Endothelial cell of umbilical vein (primary cell): Measurements from ENCODE around the gene HAVCR1. TPM values are rescaled to one million over a fixed set of nuclear protein-coding genes. Genes with fewer than 3 reads are reported as not detected.

Source experiments
- BruUV-seq: library from RNA; stranded (reverse); fragments of 400-500 nt; replicated peaks from 2 replicates; lab custom pipeline; 2021; lab: Mats Ljungman, UMichigan
- CTCF ChIA-PET: fragments of 300-600, 350-600 bp; sonication (Branson Sonifier 250); formaldehyde crosslinking; loops from one replicate; lab custom pipeline; 2021; ENCODE audit warnings: antibody characterized with exemption, inconsistent platforms; lab: Charles Lee
- POLR2A ChIA-PET: fragments of 300-600, 350-600 bp; sonication (Branson Sonifier 250); formaldehyde crosslinking; loops from one replicate; lab custom pipeline; 2021; ENCODE audit warnings: antibody characterized with exemption, inconsistent platforms; lab: Charles Lee
- DNase-seq: peaks from one replicate; pipeline ENCODE4 v3.0.0-alpha.2; 2011; ENCODE audit warnings: low read depth, low spot score
- FAIRE-seq: peaks from 2 replicates; lab custom pipeline; 2011; peaks lifted over from hg19 to GRCh38; lab: Jason Lieb, UNC
- H2AFZ ChIP-seq: 2 replicates; pipeline ENCODE4 v1.6.0; 2012; ENCODE audit warnings: low read depth, low read length, control low read depth, inconsistent platforms
- H3K27ac ChIP-seq: 2 replicates; pipeline ENCODE4 v1.5.1; 2011; ENCODE audit warnings: low read depth, mild to moderate bottlenecking, control low read depth, low read length, moderate library complexity; ENCODE audit not compliant: insufficient read depth
- H3K27me3 ChIP-seq, 2 experiments: 2 replicates each; pipeline versions ENCODE4 v1.6.0 to v1.6.1; 2011; ENCODE audit warnings: low read length in 2 of 2, mixed read lengths in 1 of 2; ENCODE audit not compliant: control insufficient read depth in 2 of 2, insufficient read depth in 2 of 2
- H3K36me3 ChIP-seq, 2 experiments: 2 replicates in 1 of 2; 3 replicates in 1 of 2; pipeline ENCODE4 v1.5.1; 2011; ENCODE audit warnings: low read length in 2 of 2, mild to moderate bottlenecking in 1 of 2, moderate library complexity in 1 of 2; ENCODE audit not compliant: control insufficient read depth in 2 of 2, insufficient read depth in 2 of 2; ENCODE audit errors: extremely low read depth in 1 of 2
- H3K4me1 ChIP-seq: 3 replicates; pipeline ENCODE4 v1.5.1; 2011; ENCODE audit warnings: mild to moderate bottlenecking, low read length; ENCODE audit not compliant: control insufficient read depth, insufficient read depth; ENCODE audit errors: extremely low read depth
- H3K4me2 ChIP-seq: 2 replicates; pipeline ENCODE4 v1.6.1; 2011; ENCODE audit warnings: low read length, control low read depth, mixed read lengths; ENCODE audit not compliant: insufficient read depth
- H3K4me3 ChIP-seq, 3 experiments: fragments of 200-600 bp in 1 of 3; sonication (generic), shearing (Covaris generic) in 1 of 3; replicated peaks in 1 of 3; 2 replicates each; pipeline ENCODE4 v1.5.1; 2011 to 2016; ENCODE audit warnings: control low read depth in 3 of 3, low read length in 3 of 3, mild to moderate bottlenecking in 2 of 3, inconsistent platforms in 1 of 3, low read depth in 1 of 3, moderate library complexity in 1 of 3; ENCODE audit not compliant: insufficient read depth in 1 of 3
- H3K79me2 ChIP-seq: 2 replicates; pipeline ENCODE4 v1.6.0; 2012; ENCODE audit warnings: low read length, inconsistent platforms; ENCODE audit not compliant: control insufficient read depth, insufficient read depth
- H3K9ac ChIP-seq: replicated peaks from 2 replicates; pipeline ENCODE3; 2011; ENCODE audit warnings: low read length, control low read depth; ENCODE audit not compliant: insufficient read depth; ENCODE audit errors: extremely low read depth
- H3K9me1 ChIP-seq: replicated peaks from 3 replicates; pipeline ENCODE4 v1.6.0; 2011; ENCODE audit warnings: mild to moderate bottlenecking, low read length; ENCODE audit not compliant: control insufficient read depth, insufficient read depth; ENCODE audit errors: extremely low read depth
- H3K9me3 ChIP-seq: replicated peaks from 2 replicates; pipeline ENCODE4 v1.5.1; 2012; ENCODE audit warnings: low read length, inconsistent platforms; ENCODE audit not compliant: control insufficient read depth, insufficient read depth
- H4K20me1 ChIP-seq: replicated peaks from 2 replicates; pipeline ENCODE3; 2011; ENCODE audit warnings: mild to moderate bottlenecking, low read length; ENCODE audit not compliant: control insufficient read depth, insufficient read depth; ENCODE audit errors: extremely low read depth
- EZH2 ChIP-seq: IDR thresholded peaks from 2 replicates; pipeline ENCODE4 v1.6.1; 2012; ENCODE audit warnings: borderline replicate concordance, low read depth, mild to moderate bottlenecking, moderate library complexity, low read length, inconsistent platforms; ENCODE audit not compliant: severe bottlenecking
- FOS ChIP-seq: IDR thresholded peaks from 2 replicates; pipeline ENCODE4 v1.6.1; 2011; ENCODE audit warnings: mild to moderate bottlenecking, low read length, moderate library complexity, borderline replicate concordance; ENCODE audit not compliant: insufficient read depth
- GATA2 ChIP-seq: IDR thresholded peaks from 2 replicates; pipeline ENCODE4 v1.7.0; 2011; ENCODE audit warnings: low read depth, mild to moderate bottlenecking, moderate library complexity, mixed read lengths, low read length; ENCODE audit not compliant: insufficient read length, insufficient read depth
- JUN ChIP-seq: IDR thresholded peaks from 2 replicates; pipeline ENCODE4 v1.6.1; 2011; ENCODE audit warnings: borderline replicate concordance, low read depth; ENCODE audit not compliant: insufficient read length, insufficient read depth
- MYC ChIP-seq: IDR thresholded peaks from one replicate; pipeline ENCODE4 v1.6.1; 2011; ENCODE audit warnings: mild to moderate bottlenecking, low read depth, low read length
- POLR2A ChIP-seq: IDR thresholded peaks from 2 replicates; pipeline ENCODE4 v1.6.1; 2012; ENCODE audit warnings: low read depth, mild to moderate bottlenecking, control low read depth, low read length
- POLR2AphosphoS5 ChIP-seq: IDR thresholded peaks from 2 replicates; pipeline ENCODE4 v1.6.1; 2012; ENCODE audit warnings: low read depth, mild to moderate bottlenecking, control low read depth, low read length, moderate library complexity; ENCODE audit not compliant: insufficient read depth
- dilution Hi-C: fragments of 300-500 bp; cut with MboI; formaldehyde crosslinking; loops from one replicate; pipeline ENCODE4 v1.15.0; 2019; ENCODE audit warnings: low sequenced_read_pairs; ENCODE audit not compliant: extremely low pct_ligation_motif_present
- intact Hi-C: fragments of 100-400 bp; cut with micrococcal nuclease; formaldehyde crosslinking; loops from one replicate; pipeline ENCODE4 v1.10.0; 2022
- polyA plus RNA-seq, 4 experiments: library from polyadenylated mRNA; depleted of rRNA in 3 of 4; stranded (reverse) in 3 of 4; unstranded in 1 of 4; fragments of >200 nt; gene quantifications; 2 replicates each; pipeline versions ENCODE4 v1.2.1 to v1.2.3, GENCODE V29; 2011 to 2012; ENCODE audit warnings: missing spikeins in 1 of 4
- total RNA-seq: library from RNA; stranded (reverse); gene quantifications from 2 replicates; pipeline ENCODE4 v1.2.3, GENCODE V29; 2021
- TF ChIP-seq, protein P1 (sequence below), 2 donors: IDR thresholded peaks; 1 replicate in 1 of 2; 2 replicates in 1 of 2; pipeline ENCODE4 v1.5.1; 2011; ENCODE audit warnings: low read length in 2 of 2, mild to moderate bottlenecking in 2 of 2, moderate library complexity in 2 of 2, control low read depth in 1 of 2, inconsistent platforms in 1 of 2, low read depth in 1 of 2; ENCODE audit not compliant: insufficient read depth in 1 of 2; ENCODE audit errors: extremely low read depth in 1 of 2
- TF ChIP-seq, protein P2 (sequence below): IDR thresholded peaks from 2 replicates; pipeline ENCODE4 v1.6.1; 2011; ENCODE audit not compliant: insufficient read depth, insufficient read length

HAVCR1 gene
- total and polyA plus RNA-seq, 2 donors (not counting 3 experiments of a cell fraction or from before 2014, with no cell fraction given), result not detected

DNA sequence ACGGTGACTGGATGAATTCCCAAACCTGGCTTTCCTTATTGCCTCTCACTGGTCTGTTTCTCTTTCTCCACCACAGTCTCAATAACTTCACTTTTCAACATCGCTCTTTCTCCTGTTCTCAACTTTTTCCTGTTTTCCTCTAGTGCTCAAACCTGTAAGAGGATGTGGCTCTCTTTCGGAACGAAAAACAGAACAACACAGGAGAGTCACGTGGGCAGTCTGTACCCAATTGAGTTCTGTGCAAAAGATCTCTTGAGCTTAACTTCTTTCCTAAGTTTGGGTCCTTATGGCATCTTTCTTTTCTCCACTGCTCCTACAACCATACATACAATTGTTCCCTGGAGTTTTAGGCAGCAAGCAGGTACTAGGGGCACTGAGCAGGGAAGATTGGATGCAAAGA is 8.9 kb downstream of the HAVCR1 start:
- H2AFZ ChIP-seq, result no peak overlapping the region
- H3K27ac ChIP-seq, result no peak overlapping the region
- no peak for TF ChIP-seq JUN
- no peak for TF ChIP-seq GATA2
- TF ChIP-seq, protein P1, sequence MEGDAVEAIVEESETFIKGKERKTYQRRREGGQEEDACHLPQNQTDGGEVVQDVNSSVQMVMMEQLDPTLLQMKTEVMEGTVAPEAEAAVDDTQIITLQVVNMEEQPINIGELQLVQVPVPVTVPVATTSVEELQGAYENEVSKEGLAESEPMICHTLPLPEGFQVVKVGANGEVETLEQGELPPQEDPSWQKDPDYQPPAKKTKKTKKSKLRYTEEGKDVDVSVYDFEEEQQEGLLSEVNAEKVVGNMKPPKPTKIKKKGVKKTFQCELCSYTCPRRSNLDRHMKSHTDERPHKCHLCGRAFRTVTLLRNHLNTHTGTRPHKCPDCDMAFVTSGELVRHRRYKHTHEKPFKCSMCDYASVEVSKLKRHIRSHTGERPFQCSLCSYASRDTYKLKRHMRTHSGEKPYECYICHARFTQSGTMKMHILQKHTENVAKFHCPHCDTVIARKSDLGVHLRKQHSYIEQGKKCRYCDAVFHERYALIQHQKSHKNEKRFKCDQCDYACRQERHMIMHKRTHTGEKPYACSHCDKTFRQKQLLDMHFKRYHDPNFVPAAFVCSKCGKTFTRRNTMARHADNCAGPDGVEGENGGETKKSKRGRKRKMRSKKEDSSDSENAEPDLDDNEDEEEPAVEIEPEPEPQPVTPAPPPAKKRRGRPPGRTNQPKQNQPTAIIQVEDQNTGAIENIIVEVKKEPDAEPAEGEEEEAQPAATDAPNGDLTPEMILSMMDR (IDR thresholded peaks at IDR 0.05; ENCODE audit: extremely low read depth in 1 of 2, insufficient read depth in 1 of 2, low read depth in 1 of 2, low read length in 2 of 2), result no peak
- TF ChIP-seq, protein P2, sequence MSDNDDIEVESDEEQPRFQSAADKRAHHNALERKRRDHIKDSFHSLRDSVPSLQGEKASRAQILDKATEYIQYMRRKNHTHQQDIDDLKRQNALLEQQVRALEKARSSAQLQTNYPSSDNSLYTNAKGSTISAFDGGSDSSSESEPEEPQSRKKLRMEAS, result no peak
- no peak for TF ChIP-seq POLR2A
- no peak for TF ChIP-seq FOS
- TF ChIP-seq EZH2, result no peak
- TF ChIP-seq POLR2AphosphoS5, result no peak
- TF ChIP-seq MYC, result no peak
- no peaks in the 10 kb centered on the region for H3K36me3 ChIP-seq
- BruUV-seq, result no TSS peak
- DNase-seq, result no peak
- H3K9me1 ChIP-seq, result no peaks in the 10 kb centered on the region
- POLR2A ChIA-PET, result no interaction called here
- no peak overlapping the region for H3K4me3 ChIP-seq
- intact Hi-C loops, result no loop called here
- CTCF ChIA-PET, result no interaction called here
- FAIRE-seq, result no peak
- no peaks in the 10 kb centered on the region for H4K20me1 ChIP-seq
- H3K4me2 ChIP-seq, result no peak overlapping the region
- H3K4me1 ChIP-seq, result no peaks in the 10 kb centered on the region
- dilution Hi-C loops, result no loop called here
- H3K9me3 ChIP-seq, result no peaks in the 10 kb centered on the region
- no peaks in the 10 kb centered on the region for H3K79me2 ChIP-seq
- no peak overlapping the region for H3K9ac ChIP-seq
- no peaks in the 10 kb centered on the region for H3K27me3 ChIP-seq
